Mesendoderm (in vitro differentiated cells): ENCODE measurements around the gene GTF2H2C_2.
"Not testable (repeated sequence)": the region's sequence is repeated elsewhere in the genome, so short reads cannot be mapped to it uniquely, and the experiment has no call there.

Source experiments
- DNase-seq: peaks from one replicate; pipeline ENCODE4 v3.0.0; 2013
- H2AK5ac ChIP-seq: 2 replicates; pipeline ENCODE4 v1.6.1; 2013; ENCODE audit warnings: low read length, inconsistent platforms
- H2BK120ac ChIP-seq: 2 replicates; pipeline ENCODE4 v1.6.1; 2013; ENCODE audit warnings: low read depth, mild to moderate bottlenecking, low read length, moderate library complexity, mixed read lengths
- H2BK15ac ChIP-seq: replicated peaks from 2 replicates; pipeline ENCODE4 v1.6.1; 2013; ENCODE audit warnings: low read depth, mild to moderate bottlenecking, moderate library complexity
- H2BK5ac ChIP-seq: 2 replicates; pipeline ENCODE4 v1.6.1; 2013; ENCODE audit warnings: low read length, inconsistent platforms
- H3K18ac ChIP-seq: 2 replicates; pipeline ENCODE4 v1.6.1; 2013; ENCODE audit warnings: mild to moderate bottlenecking, low read length, mixed read lengths
- H3K23ac ChIP-seq: one replicate; pipeline ENCODE4 v1.6.1; 2013; ENCODE audit warnings: low read length
- H3K27ac ChIP-seq: 2 replicates; pipeline ENCODE4 v1.5.1; 2013; ENCODE audit warnings: low read depth, mild to moderate bottlenecking, inconsistent platforms, low read length, moderate library complexity
- H3K27me3 ChIP-seq: 2 replicates; pipeline ENCODE4 v1.6.1; 2013; ENCODE audit warnings: low read length, control low read depth, mild to moderate bottlenecking, inconsistent platforms; ENCODE audit not compliant: insufficient read depth, poor library complexity
- H3K36me3 ChIP-seq: 2 replicates; pipeline ENCODE4 v1.6.1; 2013; ENCODE audit warnings: low read length, inconsistent platforms; ENCODE audit not compliant: control insufficient read depth, insufficient read depth
- H3K4ac ChIP-seq: one replicate; pipeline ENCODE4 v1.6.1; 2013; ENCODE audit warnings: low read depth, mild to moderate bottlenecking, low read length, moderate library complexity
- H3K4me1 ChIP-seq: 2 replicates; pipeline ENCODE4 v1.6.1; 2013; ENCODE audit warnings: low read depth, low read length, inconsistent platforms; ENCODE audit not compliant: control insufficient read depth
- H3K4me2 ChIP-seq: 2 replicates; pipeline ENCODE4 v1.6.1; 2013; ENCODE audit warnings: low read length
- H3K4me3 ChIP-seq: 2 replicates; pipeline ENCODE4 v1.5.1; 2013; ENCODE audit warnings: mild to moderate bottlenecking, low read length
- H3K56ac ChIP-seq: one replicate; pipeline ENCODE4 v1.6.1; 2013; ENCODE audit warnings: low read length
- H3K79me1 ChIP-seq: 2 replicates; pipeline ENCODE4 v1.6.1; 2013; ENCODE audit warnings: low read length, inconsistent platforms
- H3K79me2 ChIP-seq: 2 replicates; pipeline ENCODE4 v1.6.1; 2013; ENCODE audit warnings: mild to moderate bottlenecking, low read length; ENCODE audit not compliant: control insufficient read depth, insufficient read depth
- H3K9ac ChIP-seq: 2 replicates; pipeline ENCODE4 v1.6.1; 2013; ENCODE audit warnings: low read length, inconsistent platforms
- H4K5ac ChIP-seq: one replicate; pipeline ENCODE4 v1.6.1; 2013; ENCODE audit warnings: low read length
- H4K8ac ChIP-seq: one replicate; pipeline ENCODE4 v1.6.1; 2013; ENCODE audit warnings: low read depth, mild to moderate bottlenecking, control low read depth, low read length, moderate library complexity
- WGBS: extraction: QIAGEN DNeasy Blood & Tissue Kit; methylation state at CpG from one replicate; pipeline ENCODE4 v1.1.7; 2013; ENCODE audit warnings: low lambda C conversion rate, missing lambda C conversion rate; ENCODE audit not compliant: insufficient coverage; ENCODE audit errors: extremely low coverage; 5-methylcytosine and 5-hydroxymethylcytosine counted together

The GTF2H2C_2 gene

GRCh38 chr5:70415117-70415516, at the start of gene GTF2H2C_2:
GTF2H2C_2 (plus strand) TSS chr5:70415368.
- H3K4me2 ChIP-seq, H3K4me1 ChIP-seq, H3K79me2 ChIP-seq, H4K8ac ChIP-seq, H3K23ac ChIP-seq, H2AK5ac ChIP-seq, H3K79me1 ChIP-seq, DNase-seq, H3K4ac ChIP-seq, H4K5ac ChIP-seq, H3K27ac ChIP-seq, H3K56ac ChIP-seq, H3K18ac ChIP-seq, H2BK5ac ChIP-seq, H3K36me3 ChIP-seq, H3K9ac ChIP-seq, H3K27me3 ChIP-seq, H2BK15ac ChIP-seq, H2BK120ac ChIP-seq, H3K4me3 ChIP-seq: not testable (repeated sequence)
- WGBS, result no CpG with 5 or more reads among the region's 39 CpGs

- H3K56ac ChIP-seq, H2BK15ac ChIP-seq, H2AK5ac ChIP-seq, H3K4me2 ChIP-seq, H3K79me2 ChIP-seq, H3K27me3 ChIP-seq, H3K4me3 ChIP-seq, H3K9ac ChIP-seq, H4K8ac ChIP-seq, H3K23ac ChIP-seq, H3K18ac ChIP-seq, H3K36me3 ChIP-seq, H2BK120ac ChIP-seq, H4K5ac ChIP-seq, H3K4me1 ChIP-seq, H3K79me1 ChIP-seq, H3K4ac ChIP-seq, H3K27ac ChIP-seq, H2BK5ac ChIP-seq: not testable (repeated sequence)
- DNase-seq, result peak; percentile 56
- WGBS, result no CpG with 5 or more reads among the region's 71 CpGs
Measured at GRCh38 chr5:70400984-70401686, 14.0 kb upstream of the GTF2H2C_2 start.

- H3K4ac ChIP-seq, H2BK120ac ChIP-seq, H3K18ac ChIP-seq, H3K79me2 ChIP-seq, H2BK15ac ChIP-seq, H3K56ac ChIP-seq, H3K36me3 ChIP-seq, H3K23ac ChIP-seq, H4K8ac ChIP-seq, H3K9ac ChIP-seq, H3K79me1 ChIP-seq, H3K4me2 ChIP-seq, H3K27ac ChIP-seq, H3K27me3 ChIP-seq, H4K5ac ChIP-seq, DNase-seq, H2AK5ac ChIP-seq, H2BK5ac ChIP-seq, H3K4me1 ChIP-seq, H3K4me3 ChIP-seq: not testable (repeated sequence)
- no CpG with 5 or more reads among the region's 1 CpG for WGBS
Measured at GRCh38 chr5:70421322-70421721, 6.2 kb downstream of the GTF2H2C_2 start.

GRCh38 chr5:70423215-70423614, 8.0 kb downstream of the GTF2H2C_2 start:
- not testable (repeated sequence) for H3K79me2 ChIP-seq, H4K8ac ChIP-seq, DNase-seq, H3K23ac ChIP-seq, H3K56ac ChIP-seq, H3K27me3 ChIP-seq, H3K4me3 ChIP-seq, H3K18ac ChIP-seq, H2BK15ac ChIP-seq, H3K4me2 ChIP-seq, H2BK120ac ChIP-seq, H3K79me1 ChIP-seq, H3K9ac ChIP-seq, H4K5ac ChIP-seq, H2AK5ac ChIP-seq, H3K36me3 ChIP-seq, H3K27ac ChIP-seq, H3K4ac ChIP-seq, H3K4me1 ChIP-seq, H2BK5ac ChIP-seq
- WGBS, result no CpG with 5 or more reads among the region's 3 CpGs

GRCh38 chr5:70438518-70438917, 23.4 kb downstream of the GTF2H2C_2 start:
- H4K8ac ChIP-seq, H3K4me2 ChIP-seq, H3K27me3 ChIP-seq, H2AK5ac ChIP-seq, DNase-seq, H3K36me3 ChIP-seq, H3K4me1 ChIP-seq, H2BK5ac ChIP-seq, H2BK120ac ChIP-seq, H3K18ac ChIP-seq, H4K5ac ChIP-seq, H3K56ac ChIP-seq, H3K79me1 ChIP-seq, H3K4me3 ChIP-seq, H3K9ac ChIP-seq, H3K27ac ChIP-seq, H3K4ac ChIP-seq, H3K79me2 ChIP-seq, H3K23ac ChIP-seq, H2BK15ac ChIP-seq: not testable (repeated sequence)
- no CpG with 5 or more reads among the region's 2 CpGs for WGBS

- not testable (repeated sequence) for H4K8ac ChIP-seq, H3K4ac ChIP-seq, H3K9ac ChIP-seq, H3K4me2 ChIP-seq, H3K56ac ChIP-seq, H2BK120ac ChIP-seq, H3K36me3 ChIP-seq, H3K23ac ChIP-seq, H3K27ac ChIP-seq, H4K5ac ChIP-seq, H3K79me1 ChIP-seq, H3K27me3 ChIP-seq, H3K79me2 ChIP-seq, H2AK5ac ChIP-seq, H2BK15ac ChIP-seq, H3K4me3 ChIP-seq, H2BK5ac ChIP-seq, H3K18ac ChIP-seq, H3K4me1 ChIP-seq, DNase-seq
- WGBS, result no CpG with 5 or more reads among the region's 1 CpG
Measured at GRCh38 chr5:70449565-70449964, 34.4 kb downstream of the GTF2H2C_2 start.
